GM19099 (cell line): ENCODE measurements around the gene USP44.

ENCODE experiments used
- POLR2A ChIP-seq: IDR thresholded peaks from 3 replicates; pipeline ENCODE4 v1.6.1; 2011; ENCODE audit warnings: low read depth; ENCODE audit not compliant: insufficient read length; ENCODE audit errors: extremely low read depth

The USP44 gene

DNA sequence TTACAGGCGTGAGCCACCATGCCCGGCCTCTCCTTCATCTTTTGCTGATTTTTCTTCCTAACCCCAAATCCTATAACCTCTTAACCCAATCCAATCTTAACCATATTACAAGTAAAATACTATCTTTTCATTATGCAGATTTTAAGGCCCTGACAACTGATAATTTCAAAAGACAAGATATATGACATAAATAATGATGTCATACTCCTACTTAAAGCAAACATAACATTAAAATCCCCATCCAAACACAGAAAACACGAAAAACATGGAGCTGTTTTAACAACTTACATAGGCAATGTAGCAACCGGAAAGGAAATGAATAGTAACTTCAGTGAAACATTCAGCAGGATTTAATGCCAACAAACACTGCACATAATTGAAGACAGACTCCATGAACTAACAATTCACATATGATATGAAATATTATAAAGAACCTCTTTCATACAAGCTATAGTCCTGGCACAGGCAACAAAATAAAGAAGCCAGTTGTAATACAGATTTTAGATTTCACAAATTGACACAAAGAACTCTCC is 21.5 kb downstream of the USP44 start:
- no peak for TF ChIP-seq POLR2A

DNA sequence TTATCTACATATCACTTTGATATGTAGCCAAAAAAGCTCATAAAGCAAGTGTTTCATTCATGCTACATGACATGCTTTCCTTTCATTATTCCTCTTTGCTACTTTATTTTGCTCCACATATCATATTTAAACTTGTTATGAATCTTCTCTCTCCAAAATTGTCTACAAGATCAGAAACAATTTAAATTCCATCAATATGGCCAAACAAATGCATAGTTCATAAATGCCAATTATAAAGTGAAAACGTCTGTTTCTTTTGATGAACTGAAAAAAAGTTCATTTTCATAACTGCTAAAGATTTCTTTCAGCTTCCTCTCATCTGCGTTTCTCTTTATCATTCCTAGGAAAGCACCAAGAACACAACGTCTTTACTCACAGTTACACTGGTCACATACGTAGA is 22.8 kb downstream of the USP44 start:
- TF ChIP-seq POLR2A = no peak

GRCh38 chr12:95522692-95523091 is 28.6 kb downstream of the USP44 start:
- TF ChIP-seq POLR2A = no peak

DNA sequence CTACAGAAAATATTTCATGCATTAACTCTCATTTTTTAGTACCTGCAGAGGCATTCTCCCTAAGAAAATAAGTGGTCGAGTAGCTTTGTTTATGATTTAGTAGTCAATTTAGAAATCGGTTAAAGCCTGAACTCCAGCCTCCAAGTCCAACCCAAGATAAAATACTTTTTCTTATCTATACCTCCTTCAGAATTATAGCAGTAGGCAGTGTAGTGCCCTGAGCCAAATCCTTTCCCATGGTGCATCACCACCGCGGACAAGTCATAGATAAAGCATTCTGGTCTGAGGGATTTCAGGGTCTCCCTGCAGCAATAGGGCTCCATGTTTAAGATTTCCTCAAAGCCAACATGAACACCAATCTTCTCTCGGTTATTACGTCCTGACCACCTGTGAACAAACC is 30.5 kb downstream of the USP44 start:
- TF ChIP-seq POLR2A = no peak

DNA sequence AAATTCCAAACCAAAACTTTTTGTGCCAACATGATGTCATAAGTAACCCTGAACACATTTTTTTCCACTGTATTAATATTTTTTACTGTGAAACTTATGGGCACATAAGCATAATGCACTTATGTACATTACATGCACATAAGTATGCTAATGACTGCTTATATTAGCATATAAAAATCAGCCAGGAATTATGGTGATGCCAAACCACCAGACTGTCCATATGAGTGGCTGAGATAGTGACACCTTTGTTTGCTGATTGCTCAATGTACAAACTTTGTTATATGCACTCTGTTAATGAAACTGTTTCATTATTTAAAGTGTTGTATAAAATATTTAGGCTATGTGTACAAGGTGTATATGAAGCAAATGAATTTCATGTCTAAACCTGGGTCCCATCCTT is 32.3 kb downstream of the USP44 start:
- no peak for TF ChIP-seq POLR2A

GRCh38 chr12:95517246-95517645 is 34.0 kb downstream of the USP44 start:
- no peak for TF ChIP-seq POLR2A

GRCh38 chr12:95516757-95517156 is 34.5 kb downstream of the USP44 start:
- no peak for TF ChIP-seq POLR2A

DNA sequence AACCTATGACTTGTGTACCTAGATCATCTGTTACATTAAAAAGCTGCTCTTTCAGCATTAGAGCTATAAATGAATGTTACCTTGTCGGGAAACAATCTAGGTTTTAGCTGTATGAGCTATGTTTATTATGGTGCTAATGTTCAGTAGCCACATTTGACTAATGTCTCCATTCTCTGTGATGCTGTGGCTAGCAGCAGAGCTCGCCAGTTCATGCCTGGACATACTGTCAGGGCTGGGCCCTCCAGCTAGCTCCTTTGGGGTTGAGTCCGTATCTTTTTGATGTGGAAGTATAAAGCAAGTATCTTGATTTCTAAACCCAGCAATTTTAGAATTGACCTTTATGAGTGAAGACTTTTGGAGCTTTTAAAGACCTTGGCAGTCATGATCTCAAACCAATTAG is 36.1 kb downstream of the USP44 start:
- no peak for TF ChIP-seq POLR2A

DNA sequence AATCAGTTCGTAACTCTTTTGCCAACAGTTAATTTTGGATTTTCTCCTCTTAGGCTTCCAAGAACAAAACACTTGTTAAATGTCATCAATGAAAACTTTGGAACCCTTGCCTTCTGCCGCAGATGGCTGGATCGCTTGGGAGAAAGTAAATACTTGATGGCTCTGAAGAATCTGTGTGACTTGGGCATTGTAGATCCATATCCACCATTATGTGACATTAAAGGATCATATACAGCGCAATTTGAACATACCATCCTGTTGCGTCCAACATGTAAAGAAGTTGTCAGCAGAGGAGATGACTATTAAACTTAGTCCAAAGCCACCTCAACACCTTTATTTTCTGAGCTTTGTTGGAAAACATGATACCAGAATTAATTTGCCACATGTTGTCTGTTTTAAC is 37.7 kb downstream of the USP44 start:
- no peak for TF ChIP-seq POLR2A

DNA sequence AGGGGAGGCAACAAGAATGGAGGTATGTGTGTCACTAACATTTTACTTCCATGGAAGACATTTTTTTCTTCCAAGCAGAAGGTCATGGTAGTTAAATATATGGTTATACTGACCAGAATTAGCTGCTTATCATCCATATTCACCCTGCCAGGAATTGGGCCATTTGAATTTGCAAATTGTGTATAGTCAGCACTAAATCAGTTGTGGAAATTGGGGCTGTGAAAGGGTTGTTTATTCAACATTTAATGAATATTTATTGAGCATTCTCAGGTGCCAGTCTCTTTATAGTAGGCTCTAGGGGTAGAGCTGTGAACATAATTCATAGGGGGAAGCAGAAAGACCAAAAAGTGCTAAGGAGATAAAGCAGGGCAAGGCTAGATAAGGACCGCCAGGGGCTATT is 39.3 kb downstream of the USP44 start:
- no peak for TF ChIP-seq POLR2A

DNA sequence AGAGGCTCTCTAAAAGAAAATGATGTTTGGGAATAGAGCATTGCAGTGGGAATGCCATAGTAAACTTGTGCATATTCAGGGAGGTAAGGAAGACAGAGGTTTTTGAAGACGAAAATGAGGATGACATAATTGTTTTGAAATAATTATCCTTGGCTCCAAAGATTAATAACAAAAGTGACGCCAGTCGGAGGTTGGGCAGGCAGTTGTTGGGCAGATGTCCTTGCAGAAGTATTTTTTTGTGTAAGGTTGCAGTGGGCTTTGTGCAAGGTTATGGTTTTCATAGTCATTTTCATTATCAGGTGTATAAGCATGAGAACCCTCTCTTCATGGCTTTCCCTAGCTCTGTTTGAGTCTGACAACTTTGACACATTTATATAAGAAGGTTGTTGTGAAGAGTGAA is 42.0 kb downstream of the USP44 start:
- TF ChIP-seq POLR2A = no peak

DNA sequence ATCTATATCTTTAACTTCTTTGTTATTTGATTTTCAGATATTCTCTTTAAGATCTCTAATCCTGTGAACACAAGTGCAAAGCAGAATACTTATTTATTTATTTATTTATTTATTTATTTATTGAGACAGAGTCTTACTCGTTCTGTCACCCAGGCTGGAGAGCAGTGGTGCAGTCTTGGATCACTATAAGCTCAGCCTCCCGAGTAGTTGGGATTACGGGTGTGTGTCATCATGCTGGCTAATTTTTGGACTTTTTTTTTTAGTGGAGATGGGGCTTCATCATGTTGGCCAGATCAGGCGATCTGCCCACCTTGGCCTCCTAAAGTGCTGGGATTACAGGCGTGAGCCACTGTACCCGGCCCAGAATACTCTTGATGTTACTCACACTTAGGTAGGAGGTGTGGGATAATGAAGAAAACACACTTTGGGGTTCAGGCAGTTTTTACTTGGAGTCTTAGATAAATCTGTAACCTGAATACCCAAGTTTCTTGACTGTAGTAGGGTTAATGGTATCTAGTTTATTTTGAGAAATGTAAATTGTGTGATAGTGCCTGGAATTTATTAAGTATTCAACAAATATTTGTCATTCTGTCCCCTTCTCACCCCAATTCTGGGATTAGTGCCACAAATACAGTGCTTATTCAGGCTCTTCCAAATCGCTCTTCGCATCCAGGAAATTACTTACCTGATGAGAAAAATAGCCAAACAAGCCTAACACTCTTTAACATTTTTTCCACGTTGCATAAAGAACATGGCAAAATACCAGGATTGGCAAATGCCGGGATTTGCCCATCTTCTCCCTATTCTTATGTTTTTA is 44.4 kb downstream of the USP44 start:
- TF ChIP-seq POLR2A = no peak

DNA sequence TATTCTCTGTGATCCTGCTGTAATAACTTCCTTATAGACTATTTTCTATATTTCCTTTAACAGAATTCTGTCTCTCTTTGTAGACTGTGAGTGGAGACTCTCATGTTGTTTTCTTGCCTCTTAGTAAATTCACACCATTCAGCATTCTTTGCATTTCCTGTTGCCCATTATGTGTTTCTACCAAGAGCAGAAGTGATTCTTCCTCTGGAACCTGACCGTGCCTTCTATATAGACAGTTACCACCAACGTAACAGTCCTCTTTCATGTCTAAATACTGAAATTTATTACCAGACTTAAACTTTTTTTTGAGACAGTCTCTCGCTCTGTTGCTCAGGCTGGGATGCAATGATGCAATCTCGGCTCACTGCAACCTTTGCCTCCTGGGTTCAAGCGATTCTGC is 46.2 kb downstream of the USP44 start:
- no peak for TF ChIP-seq POLR2A

- no peak for TF ChIP-seq POLR2A
Observed at GRCh38 chr12:95504140-95504539, 47.1 kb downstream of the USP44 start.

GRCh38 chr12:95499772-95500171 is 51.5 kb downstream of the USP44 start:
- no peak for TF ChIP-seq POLR2A

DNA sequence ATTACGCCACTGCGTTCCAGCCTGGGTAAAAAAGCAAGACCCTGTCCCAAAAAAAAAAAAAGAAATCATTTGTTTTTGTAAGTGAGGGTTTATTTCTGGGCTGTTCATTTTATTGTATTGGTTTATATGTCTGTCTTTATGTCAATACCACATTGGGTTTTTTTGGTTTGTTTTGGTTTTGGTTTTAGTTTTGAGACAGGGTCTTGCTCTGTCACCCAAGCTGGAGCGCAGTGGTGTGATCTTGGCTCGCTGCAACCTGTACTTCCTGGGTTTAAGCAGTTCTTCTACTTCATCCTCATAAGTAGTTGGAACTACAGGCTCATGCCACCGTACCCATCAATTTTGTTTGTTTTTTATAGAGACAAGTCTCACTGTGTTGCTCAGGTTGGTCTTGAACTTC is 52.3 kb downstream of the USP44 start:
- TF ChIP-seq POLR2A = no peak

- TF ChIP-seq POLR2A = no peak
Observed at GRCh38 chr12:95497031-95497430, 54.2 kb downstream of the USP44 start.
